Measurements from ENCODE around the gene ADGRG6. TPM values are rescaled to one million over a fixed set of nuclear protein-coding genes. Genes with fewer than 3 reads are reported as not detected.

ADGRG6 gene
- total RNA-seq, 1 experiment from 2014 or later, result 259 TPM

DNA sequence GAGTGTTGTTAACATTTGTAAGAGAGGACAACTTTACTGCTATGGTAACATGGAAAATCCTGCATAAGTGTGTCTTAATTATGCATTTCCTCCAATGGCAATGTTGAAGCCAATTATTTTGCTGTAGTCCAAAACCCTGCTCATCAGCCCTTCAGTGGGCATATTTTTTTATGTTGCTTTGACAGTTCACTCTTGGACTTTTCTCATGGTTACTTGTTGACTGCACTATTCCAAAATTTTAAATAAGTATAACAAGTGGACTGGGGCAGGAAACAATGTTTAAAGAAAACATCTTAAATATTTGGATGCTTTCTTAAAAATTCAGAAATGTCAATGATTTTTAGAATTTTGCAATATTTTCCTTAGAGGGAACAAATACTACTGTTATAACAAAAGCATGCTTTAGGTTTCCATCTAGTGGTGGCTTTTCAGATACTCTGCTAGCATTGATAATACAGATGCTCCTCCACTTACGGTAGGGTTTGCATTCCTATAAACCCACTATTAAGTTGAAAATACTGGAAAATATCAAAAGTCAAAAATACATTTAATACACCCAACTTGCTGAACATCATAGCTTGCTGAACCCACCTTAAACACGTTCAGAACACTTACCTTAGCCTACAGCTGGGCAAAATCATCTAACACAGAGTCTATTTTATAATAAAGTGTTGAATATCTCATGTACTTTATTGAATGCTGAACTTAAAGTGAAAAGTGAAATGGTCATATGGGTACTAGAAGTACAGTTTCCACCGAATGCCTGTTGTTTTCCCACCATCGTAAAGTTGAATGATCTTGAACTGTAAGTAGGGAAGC is 86.4 kb downstream of the ADGRG6 start:
- ATAC-seq, result peak; percentile 85
- no TSS peak for BruUV-seq (replicated peaks)
- ChIA-PET POLR2A (interaction anchor here (0.5 to 0.9 kb wide), 2 partner anchors 251 to 553 kb away, joined by 3 to 7 read pairs; no protein-coding TSS in a partner anchor), CTCF (interaction anchor here (1.1 to 1.7 kb wide), 2 partner anchors 31 to 86 kb away, joined by 3 to 5 read pairs; partner anchors contain the start of gene ADGRG6)
- Histone ChIP-seq H3K36me3 (ENCODE audit: control insufficient read depth, insufficient read depth, low read length) (peaks cover 41% of the 10 kb centered on the region), H3K4me1 (ENCODE audit: control insufficient read depth, insufficient read depth, low read length) (peaks cover 62% of the 10 kb centered on the region), H3K27ac (ENCODE audit: low read length) (peak overlapping the region; percentile 100), H3K27me3 (ENCODE audit: control insufficient read depth, insufficient read depth, low read length) (no peaks in the 10 kb centered on the region), H3K9me3 (ENCODE audit: control insufficient read depth, insufficient read depth, low read depth, low read length) (no peaks in the 10 kb centered on the region), H3K4me3 (ENCODE audit: low read depth in 2 of 2, low read length in 2 of 2) (no peak overlapping the region)
- in situ Hi-C loops (cut with HindIII; ENCODE audit: low pct_unique_long_range_greater_than_20kb, low sequenced_read_pairs) (no loop called here), intact Hi-C loops (cut with micrococcal nuclease; ENCODE audit: unreplicated experiment) (loop anchor here (2.0 kb wide), 2 partner anchors 85 to 233 kb away; partner anchors contain the start of gene ADGRG6)
- no peak for DNase-seq (ENCODE audit: low read depth, low spot score)
- TF ChIP-seq CTCF (IDR thresholded peaks at IDR 0.05) (peak; percentile 74; the same call in 1 of the 2 replicates), POLR2AphosphoS5 (IDR thresholded peaks at IDR 0.05; ENCODE audit: low read depth, low read length) (no peak)

- Histone ChIP-seq H3K36me3 (ENCODE audit: control insufficient read depth, insufficient read depth, low read length) (peaks cover 82% of the 10 kb centered on the region), H3K4me1 (ENCODE audit: control insufficient read depth, insufficient read depth, low read length) (no peaks in the 10 kb centered on the region; the same call in 1 of the 2 replicates), H3K9me3 (ENCODE audit: control insufficient read depth, insufficient read depth, low read depth, low read length) (no peaks in the 10 kb centered on the region), H3K4me3 (ENCODE audit: low read depth in 2 of 2, low read length in 2 of 2) (no peak overlapping the region), H3K27ac (ENCODE audit: low read length) (0 out of 2 replicates have a peak overlapping the region, but pooled peaks have one; percentile 0), H3K27me3 (ENCODE audit: control insufficient read depth, insufficient read depth, low read length) (no peaks in the 10 kb centered on the region)
- TSS peak; percentile 10 for BruUV-seq (replicated peaks)
- in situ Hi-C loops (cut with HindIII; ENCODE audit: low pct_unique_long_range_greater_than_20kb, low sequenced_read_pairs), result no loop called here
- intact Hi-C loops (cut with micrococcal nuclease; ENCODE audit: unreplicated experiment), result no loop called here
- ATAC-seq, result no peak
- POLR2A ChIA-PET, result no interaction called here
- no peak for TF ChIP-seq SIN3A (IDR thresholded peaks at IDR 0.05; ENCODE audit: borderline replicate concordance, insufficient read depth, low read depth, low read length)
- no peak for TF ChIP-seq TCF7L2 (IDR thresholded peaks at IDR 0.05; ENCODE audit: low read depth, low read length)
- TF ChIP-seq CTCF (IDR thresholded peaks at IDR 0.05), result no peak
- TF ChIP-seq POLR2AphosphoS5 (IDR thresholded peaks at IDR 0.05; ENCODE audit: low read depth, low read length), result no peak
- no peak for DNase-seq (ENCODE audit: low read depth, low spot score)
- CTCF ChIA-PET, result no interaction called here
Measured at GRCh38 chr6:142395266-142395665, 93.5 kb downstream of the ADGRG6 start.

GRCh38 chr6:142395768-142396231 is 94.0 kb downstream of the ADGRG6 start:
- Histone ChIP-seq H3K27me3 (ENCODE audit: control insufficient read depth, insufficient read depth, low read length) (no peaks in the 10 kb centered on the region), H3K4me1 (ENCODE audit: control insufficient read depth, insufficient read depth, low read length) (no peaks in the 10 kb centered on the region; the same call in 1 of the 2 replicates), H3K9me3 (ENCODE audit: control insufficient read depth, insufficient read depth, low read depth, low read length) (no peaks in the 10 kb centered on the region), H3K27ac (ENCODE audit: low read length) (peak overlapping the region; percentile 31; the same call in 1 of the 2 replicates), H3K36me3 (ENCODE audit: control insufficient read depth, insufficient read depth, low read length) (peaks cover 80% of the 10 kb centered on the region), H3K4me3 (ENCODE audit: low read depth in 2 of 2, low read length in 2 of 2) (no peak overlapping the region)
- CTCF ChIA-PET, result no interaction called here
- TF ChIP-seq SIN3A (IDR thresholded peaks at IDR 0.05; ENCODE audit: borderline replicate concordance, insufficient read depth, low read depth, low read length), result no peak
- no peak for TF ChIP-seq REST (IDR thresholded peaks at IDR 0.05; ENCODE audit: insufficient read depth in 1 of 2, low read depth in 2 of 2, low read length in 1 of 2)
- TF ChIP-seq CTCF (IDR thresholded peaks at IDR 0.05), result no peak
- TF ChIP-seq TCF7L2 (IDR thresholded peaks at IDR 0.05; ENCODE audit: low read depth, low read length), result no peak
- no peak for TF ChIP-seq POLR2AphosphoS5 (IDR thresholded peaks at IDR 0.05; ENCODE audit: low read depth, low read length)
- ATAC-seq (no peak), DNase-seq (ENCODE audit: low read depth, low spot score) (no peak)
- POLR2A ChIA-PET, result no interaction called here
- in situ Hi-C loops (cut with HindIII; ENCODE audit: low pct_unique_long_range_greater_than_20kb, low sequenced_read_pairs), result no loop called here
- intact Hi-C loops (cut with micrococcal nuclease; ENCODE audit: unreplicated experiment), result no loop called here
- BruUV-seq (replicated peaks), result no TSS peak
